BLaER1 treated with 17β-estradiol and CSF1 and Interleukin-3, amounts not matched to agents 10 nM and 100 nM (cell line): ENCODE data around the gene GBF1.

ENCODE experiments used
- H3K27ac ChIP-seq, 11 experiments: shearing (Covaris generic); formaldehyde crosslinking; 2 replicates each; pipeline ENCODE4 v1.8.1; 2022
- H3K27me3 ChIP-seq, 11 experiments: shearing (Covaris generic); formaldehyde crosslinking; 2 replicates each; pipeline ENCODE4 v1.8.1; 2022
- H3K36me3 ChIP-seq, 11 experiments: shearing (Covaris generic); formaldehyde crosslinking; 2 replicates each; pipeline ENCODE4 v1.8.1; 2022
- H3K4me1 ChIP-seq, 10 experiments: shearing (Covaris generic); formaldehyde crosslinking; 2 replicates each; pipeline ENCODE4 v1.8.1; 2022
- H3K4me2 ChIP-seq, 11 experiments: shearing (Covaris generic); formaldehyde crosslinking; 2 replicates each; pipeline ENCODE4 v1.8.1; 2022
- H3K4me3 ChIP-seq, 10 experiments: shearing (Covaris generic); formaldehyde crosslinking; 2 replicates each; pipeline ENCODE4 v1.8.1; 2022
- H3K9ac ChIP-seq, 11 experiments: shearing (Covaris generic); formaldehyde crosslinking; 2 replicates each; pipeline ENCODE4 v1.8.1; 2022
- H3K9me3 ChIP-seq, 11 experiments: shearing (Covaris generic); formaldehyde crosslinking; replicated peaks in 1 of 11; 2 replicates each; pipeline ENCODE4 v1.8.1; 2022
- H4K20me1 ChIP-seq, 11 experiments: shearing (Covaris generic); formaldehyde crosslinking; 2 replicates each; pipeline ENCODE4 v1.8.1; 2022
- Cebpa-rat ChIP-seq, 11 experiments: shearing (Covaris generic); IDR thresholded peaks; 2 replicates each; pipeline ENCODE4 v1.8.1; 2022

Gene GBF1

GRCh38 chr10:102237711-102238252 is 7.5 kb upstream of the GBF1 start:
- H3K36me3 ChIP-seq = no peaks in the 10 kb centered on the region
- no peak overlapping the region for H3K4me3 ChIP-seq
- H3K9ac ChIP-seq = no peak overlapping the region
- H3K9me3 ChIP-seq = peaks cover 0 to 15% (median 8%) of the 10 kb centered on the region in 11 experiments; a peak in 15 of 22 replicates
- no peak overlapping the region for H3K4me2 ChIP-seq
- H3K4me1 ChIP-seq = peaks cover 0 to 9% (median 0%) of the 10 kb centered on the region in 10 experiments; a peak in 5 of 20 replicates
- H3K27ac ChIP-seq = no peak overlapping the region
- H3K27me3 ChIP-seq = peaks cover 32 to 66% (median 51%) of the 10 kb centered on the region in 11 experiments
- no peak for TF ChIP-seq Cebpa-rat (IDR thresholded peaks at IDR 0.05)
- peaks cover 0 to 9% (median 0%) of the 10 kb centered on the region in 11 experiments; a peak in 3 of 22 replicates for H4K20me1 ChIP-seq

- H3K4me1 ChIP-seq = peaks cover 7 to 16% (median 7%) of the 10 kb centered on the region in 10 experiments; a peak in 16 of 20 replicates
- H3K9me3 ChIP-seq = peaks cover 0 to 15% (median 8%) of the 10 kb centered on the region in 11 experiments; a peak in 15 of 22 replicates
- H3K27me3 ChIP-seq = peaks cover 31 to 50% (median 44%) of the 10 kb centered on the region in 11 experiments
- H3K9ac ChIP-seq = no peak overlapping the region
- no peaks in the 10 kb centered on the region for H3K36me3 ChIP-seq
- no peak overlapping the region for H3K4me2 ChIP-seq
- H3K27ac ChIP-seq = no peak overlapping the region
- no peak overlapping the region for H3K4me3 ChIP-seq
- H4K20me1 ChIP-seq = peaks cover 0 to 2% (median 0%) of the 10 kb centered on the region in 11 experiments; a peak in 3 of 22 replicates
- no peak for TF ChIP-seq Cebpa-rat (IDR thresholded peaks at IDR 0.05)
Measured at GRCh38 chr10:102240467-102241031, 4.8 kb upstream of the GBF1 start.

GRCh38 chr10:102241032-102241443 is 4.3 kb upstream of the GBF1 start:
- Histone ChIP-seq H3K27ac (no peak overlapping the region), H3K4me3 (peak overlapping the region in 5 of 10 experiments; percentile 21 to 56 (median 38); a peak in 6 of 20 replicates), H3K9ac (no peak overlapping the region), H3K4me2 (peak overlapping the region in 9 of 11 experiments; percentile 36 to 65 (median 49); a peak in 13 of 22 replicates), H3K27me3 (peaks cover 31 to 50% (median 44%) of the 10 kb centered on the region in 11 experiments), H3K9me3 (peaks cover 0 to 15% (median 8%) of the 10 kb centered on the region in 11 experiments; a peak in 15 of 22 replicates), H3K4me1 (peaks cover 7 to 16% (median 8%) of the 10 kb centered on the region in 10 experiments; a peak in 17 of 20 replicates), H3K36me3 (no peaks in the 10 kb centered on the region), H4K20me1 (peaks cover 0 to 7% (median 3%) of the 10 kb centered on the region in 11 experiments; a peak in 12 of 22 replicates)
- TF ChIP-seq Cebpa-rat (IDR thresholded peaks at IDR 0.05) = no peak

GRCh38 chr10:102241444-102242117 is 3.8 kb upstream of the GBF1 start, which contains the start of gene PITX3:
PITX3 (minus strand) TSS chr10:102241512; CDS start chr10:102232080, 9,432 bp downstream.
- H3K36me3 ChIP-seq = no peaks in the 10 kb centered on the region
- peaks cover 31 to 50% (median 44%) of the 10 kb centered on the region in 11 experiments for H3K27me3 ChIP-seq
- no peak for TF ChIP-seq Cebpa-rat (IDR thresholded peaks at IDR 0.05)
- H4K20me1 ChIP-seq = peaks cover 0 to 12% (median 8%) of the 10 kb centered on the region in 11 experiments; a peak in 15 of 22 replicates
- peaks cover 12 to 20% (median 13%) of the 10 kb centered on the region in 10 experiments for H3K4me1 ChIP-seq
- peak within 1 kb of the TSS in 8 of 10 experiments; percentile 21 to 56 (median 38); a peak in 12 of 20 replicates for H3K4me3 ChIP-seq
- peaks cover 0 to 15% (median 8%) of the 10 kb centered on the region in 11 experiments; a peak in 15 of 22 replicates for H3K9me3 ChIP-seq
- H3K27ac ChIP-seq = no peak within 1 kb of the TSS
- H3K9ac ChIP-seq = no peak within 1 kb of the TSS
- peak within 1 kb of the TSS; percentile 36 to 68 (median 49); a peak in 19 of 22 replicates for H3K4me2 ChIP-seq

- peaks cover 31 to 50% (median 44%) of the 10 kb centered on the region in 11 experiments for H3K27me3 ChIP-seq
- H3K4me2 ChIP-seq = peak overlapping the region in 3 of 11 experiments; percentile 48 to 68 (median 58); a peak in 4 of 22 replicates
- H3K27ac ChIP-seq = no peak overlapping the region
- H4K20me1 ChIP-seq = peaks cover 5 to 17% (median 13%) of the 10 kb centered on the region in 11 experiments; a peak in 17 of 22 replicates
- H3K4me1 ChIP-seq = peaks cover 17 to 26% (median 18%) of the 10 kb centered on the region in 10 experiments
- peak overlapping the region in 2 of 10 experiments; percentile 29 to 38; a peak in 1 of 20 replicates for H3K4me3 ChIP-seq
- no peak overlapping the region for H3K9ac ChIP-seq
- H3K9me3 ChIP-seq = peaks cover 0 to 15% (median 8%) of the 10 kb centered on the region in 11 experiments; a peak in 15 of 22 replicates
- no peak for TF ChIP-seq Cebpa-rat (IDR thresholded peaks at IDR 0.05)
- 0 out of 22 replicates have a peak, but pooled peaks cover 0 to under 1% (median 0%) of the 10 kb centered on the region in 11 experiments for H3K36me3 ChIP-seq
Measured at GRCh38 chr10:102242118-102242485, 3.2 kb upstream of the GBF1 start.

GRCh38 chr10:102243309-102243708 is 2.0 kb upstream of the GBF1 start:
- no peak overlapping the region for H3K27ac ChIP-seq
- TF ChIP-seq Cebpa-rat (IDR thresholded peaks at IDR 0.05) = peak in 6 of 11 experiments; percentile 14 to 73 (median 35); a peak in 5 of 22 replicates
- peaks cover 0 to 15% (median 8%) of the 10 kb centered on the region in 11 experiments; a peak in 15 of 22 replicates for H3K9me3 ChIP-seq
- H3K4me2 ChIP-seq = no peak overlapping the region
- no peak overlapping the region for H3K9ac ChIP-seq
- H3K27me3 ChIP-seq = peaks cover 31 to 48% (median 44%) of the 10 kb centered on the region in 11 experiments
- H4K20me1 ChIP-seq = peaks cover 17 to 29% (median 25%) of the 10 kb centered on the region in 11 experiments; a peak in 18 of 22 replicates
- H3K4me1 ChIP-seq = peaks cover 27 to 38% (median 30%) of the 10 kb centered on the region in 10 experiments
- H3K36me3 ChIP-seq = peaks cover 0 to 12% (median under 1%) of the 10 kb centered on the region in 11 experiments; a peak in 10 of 22 replicates
- H3K4me3 ChIP-seq = no peak overlapping the region

GRCh38 chr10:102245932-102246251 is 560 bp downstream of the GBF1 start:
- no peak for TF ChIP-seq Cebpa-rat (IDR thresholded peaks at IDR 0.05)
- peak overlapping the region; percentile 72 to 92 (median 88) for H3K4me3 ChIP-seq
- peaks cover 21 to 38% (median 24%) of the 10 kb centered on the region in 11 experiments; a peak in 20 of 22 replicates for H3K36me3 ChIP-seq
- H3K4me1 ChIP-seq = peaks cover 27 to 45% (median 34%) of the 10 kb centered on the region in 10 experiments
- H3K27me3 ChIP-seq = peaks cover 16 to 24% (median 22%) of the 10 kb centered on the region in 11 experiments
- H3K4me2 ChIP-seq = peak overlapping the region; percentile 86 to 95 (median 92)
- peak overlapping the region; percentile 76 to 87 (median 83) for H3K9ac ChIP-seq
- H3K9me3 ChIP-seq = peaks cover 0 to 13% (median 8%) of the 10 kb centered on the region in 11 experiments; a peak in 15 of 22 replicates
- peaks cover 36 to 55% (median 50%) of the 10 kb centered on the region in 11 experiments; a peak in 19 of 22 replicates for H4K20me1 ChIP-seq
- peak overlapping the region; percentile 62 to 82 (median 77); a peak in 21 of 22 replicates for H3K27ac ChIP-seq

GRCh38 chr10:102246261-102246660 is 929 bp downstream of the GBF1 start:
- Histone ChIP-seq H3K4me1 (peaks cover 27 to 43% (median 34%) of the 10 kb centered on the region in 10 experiments), H3K27ac (peak overlapping the region in 9 of 11 experiments; percentile 62 to 82 (median 77); a peak in 12 of 22 replicates)

More at GRCh38 chr10:102246261-102246660, 929 bp downstream of the GBF1 start:
- H3K9ac ChIP-seq = peak overlapping the region; percentile 76 to 87 (median 83)
- peak overlapping the region; percentile 72 to 92 (median 88) for H3K4me3 ChIP-seq
- peaks cover 36 to 59% (median 53%) of the 10 kb centered on the region in 11 experiments; a peak in 19 of 22 replicates for H4K20me1 ChIP-seq
- peak overlapping the region; percentile 86 to 95 (median 92) for H3K4me2 ChIP-seq
- peaks cover 12 to 21% (median 18%) of the 10 kb centered on the region in 11 experiments for H3K27me3 ChIP-seq
- H3K36me3 ChIP-seq = peaks cover 21 to 42% (median 28%) of the 10 kb centered on the region in 11 experiments; a peak in 20 of 22 replicates
- H3K9me3 ChIP-seq = peaks cover 0 to 10% (median 5%) of the 10 kb centered on the region in 11 experiments; a peak in 15 of 22 replicates
- TF ChIP-seq Cebpa-rat (IDR thresholded peaks at IDR 0.05) = no peak
